HCT116 (cell line): ENCODE measurements around the gene ACOT12.

Source experiments
- ATF3 ChIP-seq: IDR thresholded peaks from 2 replicates; pipeline ENCODE4 v1.6.1; 2012
- CTCF ChIP-seq, 3 experiments: fragments of 200-600 bp in 1 of 3; sonication (generic) in 1 of 3; IDR thresholded peaks in 2 of 3; conservative IDR thresholded peaks in 1 of 3; 2 replicates each; pipeline ENCODE4 v1.5.1; 2012 to 2017; ENCODE audit warnings: low read depth in 2 of 3, low read length in 2 of 3, antibody characterized with exemption in 1 of 3, borderline replicate concordance in 1 of 3, control low read depth in 1 of 3, mild to moderate bottlenecking in 1 of 3, mixed read lengths in 1 of 3, mixed run types in 1 of 3, moderate library complexity in 1 of 3; ENCODE audit not compliant: insufficient read depth in 1 of 3
- EGR1 ChIP-seq: IDR thresholded peaks from 2 replicates; pipeline ENCODE4 v1.6.1; 2012; ENCODE audit warnings: low read depth
- EZH2 ChIP-seq: fragments of 200-600 bp; sonication (generic); IDR thresholded peaks from 2 replicates; pipeline ENCODE4 v1.6.1; 2017; ENCODE audit warnings: antibody characterized with exemption, mixed run types
- EZH2phosphoT487 ChIP-seq: fragments of 200-600 bp; IDR thresholded peaks from 2 replicates; pipeline ENCODE4 v1.6.1; 2018; ENCODE audit warnings: antibody characterized with exemption, borderline replicate concordance
- FOSL1 ChIP-seq: IDR thresholded peaks from 2 replicates; pipeline ENCODE4 v1.6.1; 2012; ENCODE audit warnings: low read depth
- JUND ChIP-seq: IDR thresholded peaks from 2 replicates; pipeline ENCODE4 v1.6.1; 2012
- MAX ChIP-seq: IDR thresholded peaks from 2 replicates; pipeline ENCODE4 v1.6.1; 2012
- POLR2A ChIP-seq: IDR thresholded peaks from 2 replicates; pipeline ENCODE4 v1.7.0; 2011; ENCODE audit warnings: borderline replicate concordance; ENCODE audit not compliant: insufficient read depth, insufficient read length; ENCODE audit errors: extremely low read depth
- POLR2AphosphoS5 ChIP-seq: IDR thresholded peaks from 2 replicates; pipeline ENCODE4 v1.6.1; 2011; ENCODE audit warnings: mild to moderate bottlenecking, low read depth, low read length, moderate library complexity
- RAD21 ChIP-seq: IDR thresholded peaks from 2 replicates; pipeline ENCODE4 v1.6.1; 2012; ENCODE audit warnings: low read depth, mild to moderate bottlenecking
- REST ChIP-seq: IDR thresholded peaks from 2 replicates; pipeline ENCODE4 v1.6.1; 2012; ENCODE audit warnings: low read depth
- ZBTB33 ChIP-seq: IDR thresholded peaks from 2 replicates; pipeline ENCODE4 v1.6.1; 2011; ENCODE audit warnings: mild to moderate bottlenecking, low read length, moderate library complexity; ENCODE audit not compliant: insufficient replicate concordance; ENCODE audit errors: extremely low read depth
- ZNF274 ChIP-seq: fragments of 200-500 bp; sonication (Bioruptor generic); IDR thresholded peaks from 2 replicates; pipeline ENCODE4 v1.6.1; 2014; ENCODE audit warnings: mild to moderate bottlenecking, low read depth, low read length, inconsistent platforms

GRCh38 chr5:81393783-81394718, at the start of gene ACOT12:
- TF ChIP-seq CTCF (IDR thresholded peaks at IDR 0.05 in 2 of 3, conservative IDR thresholded peaks at IDR 0.05 in 1 of 3; ENCODE audit: borderline replicate concordance in 1 of 3, insufficient read depth in 1 of 3, low read depth in 2 of 3, low read length in 2 of 3), result no peak
- TF ChIP-seq EGR1, result no peak
- TF ChIP-seq POLR2AphosphoS5, result no peak
- no peak for TF ChIP-seq ATF3
- no peak for TF ChIP-seq RAD21
- TF ChIP-seq EZH2, result no peak
- TF ChIP-seq POLR2A, result no peak
- TF ChIP-seq JUND, result no peak
- TF ChIP-seq REST, result no peak
- TF ChIP-seq MAX, result no peak
- TF ChIP-seq ZNF274, result no peak
- TF ChIP-seq FOSL1, result no peak
- TF ChIP-seq ZBTB33, result no peak
- no peak for TF ChIP-seq EZH2phosphoT487
